NT2/D1 (cell line): Measurements from ENCODE around the gene PLCXD1.

Source experiments
- SUZ12 ChIP-seq: IDR thresholded peaks from 2 replicates; pipeline ENCODE4 v1.6.1; 2011; ENCODE audit not compliant: insufficient read length, insufficient read depth; ENCODE audit errors: extremely low read depth
- YY1 ChIP-seq: IDR thresholded peaks from 2 replicates; pipeline ENCODE4 v1.6.1; 2011; ENCODE audit not compliant: insufficient read length, insufficient read depth
- ZNF274 ChIP-seq: IDR thresholded peaks from 2 replicates; pipeline ENCODE4 v1.6.1; 2011; ENCODE audit warnings: mild to moderate bottlenecking, low read depth, low read length

- no peak for TF ChIP-seq ZNF274
- TF ChIP-seq YY1: no peak
- TF ChIP-seq SUZ12: no peak
These were observed 63.3 kb downstream of the PLCXD1 start for GRCh38 chrX:344371-344901.
